GM12891 (cell line): ENCODE measurements around the gene NKTR.

Experiments
- POLR2A ChIP-seq: IDR thresholded peaks from 2 replicates; pipeline ENCODE4 v1.6.1; 2011; ENCODE audit warnings: low read depth, low read length, control low read depth
- POLR2AphosphoS5 ChIP-seq: IDR thresholded peaks from 2 replicates; pipeline ENCODE4 v1.6.1; 2011; ENCODE audit warnings: low read depth, low read length, control low read depth
- TAF1 ChIP-seq: IDR thresholded peaks from 2 replicates; pipeline ENCODE4 v1.6.1; 2011; ENCODE audit warnings: low read depth, low read length, control low read depth

DNA sequence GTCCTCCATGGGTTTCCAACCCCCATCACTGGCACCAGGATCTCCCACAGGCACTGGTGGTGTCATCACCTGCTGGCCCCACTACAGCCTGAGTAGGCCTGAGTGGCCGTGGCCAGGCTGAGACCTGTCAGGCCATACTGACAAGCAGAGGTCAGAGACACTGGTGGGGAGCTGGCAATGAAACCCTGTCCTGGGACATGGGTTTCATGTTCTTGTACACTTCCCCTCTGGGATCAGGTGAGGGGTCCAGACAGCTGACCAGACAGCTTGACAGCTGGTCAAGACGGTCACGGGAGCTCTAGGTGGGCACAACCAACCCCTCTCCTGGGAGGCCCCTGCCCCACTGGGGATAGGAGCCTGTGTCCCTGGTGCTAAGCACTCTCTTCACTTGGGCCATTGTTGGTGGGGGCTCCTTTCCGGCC, 66.1 kb downstream of the NKTR start:
- TF ChIP-seq TAF1 = no peak
- no peak for TF ChIP-seq POLR2A
- TF ChIP-seq POLR2AphosphoS5 = no peak
